HEK293 (cell line): ENCODE data around the gene TNIK.

Source experiments
- CTCF ChIA-PET: fragments of 350-600 bp; formaldehyde crosslinking; extraction: SDS; loops from one replicate; lab custom pipeline; 2021; ENCODE audit warnings: antibody characterized with exemption; lab: Yijun Ruan, JAX
- POLR2A ChIA-PET: fragments of 300-600 bp; formaldehyde crosslinking; extraction: SDS; loops from one replicate; lab custom pipeline; 2020; ENCODE audit warnings: antibody characterized with exemption, inconsistent platforms; lab: Yijun Ruan, JAX
- H3K27ac ChIP-seq: fragments of 200-500 bp; sonication (Bioruptor generic); 2 replicates; pipeline ENCODE4 v1.5.1; 2014; ENCODE audit warnings: low read depth, low read length, control low read depth, inconsistent platforms; ENCODE audit errors: extremely low read depth
- H3K36me3 ChIP-seq, 2 experiments: fragments of 200-500 bp in 1 of 2; sonication (Bioruptor generic) in 1 of 2; 1 replicate in 1 of 2; 2 replicates in 1 of 2; pipeline ENCODE4 v1.5.1; 2014 to 2017; ENCODE audit warnings: inconsistent platforms in 2 of 2, low read length in 2 of 2; ENCODE audit not compliant: control insufficient read depth in 2 of 2, insufficient read depth in 1 of 2
- H3K4me1 ChIP-seq: fragments of 200-500 bp; sonication (Bioruptor generic); 2 replicates; pipeline ENCODE4 v1.5.1; 2014; ENCODE audit warnings: mild to moderate bottlenecking, low read length, inconsistent platforms; ENCODE audit not compliant: control insufficient read depth, insufficient read depth
- H3K4me3 ChIP-seq: 2 replicates; pipeline ENCODE4 v1.5.1; 2011; ENCODE audit warnings: low read depth, mild to moderate bottlenecking, control low read depth, low read length, moderate library complexity
- H3K9me3 ChIP-seq: fragments of 200-500 bp; sonication (Bioruptor generic); 2 replicates; pipeline ENCODE4 v1.5.1; 2014; ENCODE audit warnings: low read depth, low read length, inconsistent platforms; ENCODE audit not compliant: control insufficient read depth, insufficient read depth
- BCL11B ChIP-seq: fragments of 450-650 bp; formaldehyde crosslinking; IDR thresholded peaks from 2 replicates; pipeline ENCODE4 v1.5.1; 2016; ENCODE audit warnings: low read depth, missing biosample characterization, missing genetic modification characterization
- EGR2 ChIP-seq: fragments of 450-650 bp; formaldehyde crosslinking; IDR thresholded peaks from 2 replicates; pipeline ENCODE4 v1.5.1; 2016; ENCODE audit warnings: low read depth, missing biosample characterization, missing genetic modification characterization
- RBAK ChIP-seq: fragments of 450-650 bp; formaldehyde crosslinking; IDR thresholded peaks from 2 replicates; pipeline ENCODE4 v1.5.1; 2016; ENCODE audit warnings: missing biosample characterization, missing genetic modification characterization
- REST ChIP-seq: fragments of 450-650 bp; formaldehyde crosslinking; IDR thresholded peaks from 2 replicates; pipeline ENCODE4 v1.5.1; 2016; ENCODE audit warnings: missing biosample characterization, missing genetic modification characterization
- ZBTB49 ChIP-seq: fragments of 450-650 bp; formaldehyde crosslinking; IDR thresholded peaks from 2 replicates; pipeline ENCODE4 v1.5.1; 2016; ENCODE audit warnings: missing biosample characterization, missing genetic modification characterization, low read depth
- ZBTB6 ChIP-seq: fragments of 450-650 bp; formaldehyde crosslinking; IDR thresholded peaks from 2 replicates; pipeline ENCODE4 v1.5.1; 2017; ENCODE audit warnings: missing biosample characterization, missing genetic modification characterization
- ZBTB7A ChIP-seq: fragments of 450-650 bp; formaldehyde crosslinking; IDR thresholded peaks from 2 replicates; pipeline ENCODE4 v1.5.1; 2016; ENCODE audit warnings: low read depth, missing biosample characterization, missing genetic modification characterization
- ZBTB8A ChIP-seq: fragments of 450-650 bp; formaldehyde crosslinking; IDR thresholded peaks from 2 replicates; pipeline ENCODE4 v1.5.1; 2016; ENCODE audit warnings: missing biosample characterization, missing genetic modification characterization
- ZFHX2 ChIP-seq: fragments of 450-650 bp; formaldehyde crosslinking; conservative IDR thresholded peaks from 2 replicates; pipeline ENCODE4 v1.5.1; 2016; ENCODE audit warnings: missing biosample characterization, missing genetic modification characterization
- ZNF18 ChIP-seq: fragments of 450-650 bp; formaldehyde crosslinking; IDR thresholded peaks from 2 replicates; pipeline ENCODE4 v1.5.1; 2016; ENCODE audit warnings: missing biosample characterization, missing genetic modification characterization
- ZNF211 ChIP-seq: fragments of 450-650 bp; formaldehyde crosslinking; IDR thresholded peaks from 2 replicates; pipeline ENCODE4 v1.5.1; 2016; ENCODE audit warnings: low read depth, missing biosample characterization, missing genetic modification characterization
- ZNF248 ChIP-seq: fragments of 450-650 bp; formaldehyde crosslinking; IDR thresholded peaks from 2 replicates; pipeline ENCODE4 v1.5.1; 2017; ENCODE audit warnings: missing biosample characterization, missing genetic modification characterization
- ZNF354C ChIP-seq: fragments of 450-650 bp; formaldehyde crosslinking; IDR thresholded peaks from 2 replicates; pipeline ENCODE4 v1.5.1; 2016; ENCODE audit warnings: missing biosample characterization, missing genetic modification characterization, low read depth, borderline replicate concordance
- ZNF398 ChIP-seq: fragments of 450-650 bp; formaldehyde crosslinking; IDR thresholded peaks from 2 replicates; pipeline ENCODE4 v1.5.1; 2017; ENCODE audit warnings: missing biosample characterization, missing genetic modification characterization
- ZNF473 ChIP-seq: fragments of 450-650 bp; formaldehyde crosslinking; IDR thresholded peaks from 2 replicates; pipeline ENCODE4 v1.5.1; 2017; ENCODE audit warnings: missing biosample characterization, missing genetic modification characterization
- ZNF521 ChIP-seq: fragments of 450-650 bp; formaldehyde crosslinking; IDR thresholded peaks from 2 replicates; pipeline ENCODE4 v1.5.1; 2017; ENCODE audit warnings: missing biosample characterization, mild to moderate bottlenecking, missing genetic modification characterization
- ZNF529 ChIP-seq: fragments of 450-650 bp; formaldehyde crosslinking; IDR thresholded peaks from 2 replicates; pipeline ENCODE4 v1.5.1; 2017; ENCODE audit warnings: missing genetic modification characterization, missing biosample characterization; ENCODE audit not compliant: insufficient replicate concordance
- ZNF548 ChIP-seq: fragments of 450-650 bp; formaldehyde crosslinking; IDR thresholded peaks from 2 replicates; pipeline ENCODE4 v1.5.1; 2016; ENCODE audit warnings: missing biosample characterization, missing genetic modification characterization
- ZNF555 ChIP-seq: fragments of 450-650 bp; formaldehyde crosslinking; conservative IDR thresholded peaks from 2 replicates; pipeline ENCODE4 v1.5.1; 2017; ENCODE audit warnings: missing biosample characterization, mild to moderate bottlenecking, missing genetic modification characterization, inconsistent platforms
- ZNF596 ChIP-seq: fragments of 450-650 bp; IDR thresholded peaks from 2 replicates; pipeline ENCODE4 v1.5.0; 2018; ENCODE audit warnings: missing biosample characterization, mild to moderate bottlenecking, missing genetic modification characterization, moderate library complexity
- ZNF600 ChIP-seq: fragments of 450-650 bp; formaldehyde crosslinking; IDR thresholded peaks from 2 replicates; pipeline ENCODE4 v1.5.1; 2016; ENCODE audit warnings: missing biosample characterization, missing genetic modification characterization
- ZNF623 ChIP-seq: fragments of 450-650 bp; formaldehyde crosslinking; IDR thresholded peaks from 2 replicates; pipeline ENCODE4 v1.5.1; 2016; ENCODE audit warnings: missing biosample characterization, missing genetic modification characterization
- ZNF629 ChIP-seq: fragments of 450-650 bp; formaldehyde crosslinking; IDR thresholded peaks from 2 replicates; pipeline ENCODE4 v1.5.1; 2017; ENCODE audit warnings: missing biosample characterization, missing genetic modification characterization
- ZNF639 ChIP-seq: fragments of 450-650 bp; formaldehyde crosslinking; IDR thresholded peaks from 2 replicates; pipeline ENCODE4 v1.5.1; 2016; ENCODE audit warnings: missing biosample characterization, missing genetic modification characterization
- ZNF660 ChIP-seq: fragments of 450-650 bp; IDR thresholded peaks from 2 replicates; pipeline ENCODE4 v1.5.1; 2018; ENCODE audit warnings: missing biosample characterization, mild to moderate bottlenecking, missing genetic modification characterization
- ZNF707 ChIP-seq: fragments of 450-650 bp; formaldehyde crosslinking; IDR thresholded peaks from 2 replicates; pipeline ENCODE4 v1.5.1; 2016; ENCODE audit warnings: missing biosample characterization, missing genetic modification characterization

TNIK gene

GRCh38 chr3:171389491-171389890, 70.7 kb downstream of the TNIK start:
- Histone ChIP-seq H3K4me3 (no peak overlapping the region), H3K36me3 (no peaks in the 10 kb centered on the region), H3K4me1 (no peaks in the 10 kb centered on the region; the same call in 1 of the 2 replicates)
- CTCF ChIA-PET = interaction anchor here (0.7 kb wide), 1 partner anchor 972 kb away, joined by 3 read pairs; no protein-coding TSS in a partner anchor
- no peak for TF ChIP-seq RBAK
- TF ChIP-seq ZNF398 = no peak
- TF ChIP-seq ZBTB7A = no peak
- no peak for TF ChIP-seq ZNF596 (tag by site-specific recombination)
- no peak for TF ChIP-seq ZNF707 (tag by site-specific recombination)
- no peak for TF ChIP-seq ZNF623
- TF ChIP-seq ZNF18 (tag by site-specific recombination) = no peak
- no peak for TF ChIP-seq ZNF354C
- no peak for TF ChIP-seq ZNF473 (tag by site-specific recombination)
- TF ChIP-seq ZFHX2 (tag by site-specific recombination) = no peak
- TF ChIP-seq EGR2 (tag by site-specific recombination) = no peak
- TF ChIP-seq ZNF248 (tag by site-specific recombination) = no peak
- TF ChIP-seq ZBTB8A = no peak
- TF ChIP-seq ZNF211 (tag by site-specific recombination) = no peak
- TF ChIP-seq ZNF639 (tag by site-specific recombination) = no peak
- no peak for TF ChIP-seq ZNF555 (tag by site-specific recombination)
- no peak for TF ChIP-seq BCL11B (tag by site-specific recombination)
- TF ChIP-seq ZBTB49 (tag by site-specific recombination) = no peak
- TF ChIP-seq ZNF629 (tag by site-specific recombination) = no peak
- TF ChIP-seq, all 188 proteins: peak for 0
- H3K9me3 ChIP-seq = no peaks in the 10 kb centered on the region
- no peak overlapping the region for H3K27ac ChIP-seq
- POLR2A ChIA-PET = no interaction called here

- Histone ChIP-seq H3K36me3 (no peaks in the 10 kb centered on the region), H3K4me1 (no peaks in the 10 kb centered on the region; the same call in 1 of the 2 replicates), H3K27ac (no peak overlapping the region), H3K9me3 (no peaks in the 10 kb centered on the region), H3K4me3 (no peak overlapping the region)
- POLR2A ChIA-PET = no interaction called here
- CTCF ChIA-PET = no interaction called here
- TF ChIP-seq ZNF521 (tag by site-specific recombination) (no peak), ZBTB6 (tag by site-specific recombination) (no peak), REST (no peak), ZNF600 (tag by site-specific recombination) (no peak), ZNF529 (tag by site-specific recombination) (no peak), ZNF660 (no peak), ZNF548 (no peak)
Observed at GRCh38 chr3:171388527-171388926, 71.7 kb downstream of the TNIK start.
